GM19324 (cell line): ENCODE results near the gene DTNB.
"Not testable (repeated sequence)": the region's sequence is repeated elsewhere in the genome, so short reads cannot be mapped to it uniquely, and the experiment has no call there.

ENCODE experiments used
- ATAC-seq: cut with Tn5 transposase; IDR thresholded peaks from one replicate; pipeline ENCODE4 v1.9.1; 2021; ENCODE audit warnings: mild to moderate bottlenecking, moderate library complexity; ENCODE audit not compliant: unreplicated experiment, low FRiP score

The DTNB gene

DNA sequence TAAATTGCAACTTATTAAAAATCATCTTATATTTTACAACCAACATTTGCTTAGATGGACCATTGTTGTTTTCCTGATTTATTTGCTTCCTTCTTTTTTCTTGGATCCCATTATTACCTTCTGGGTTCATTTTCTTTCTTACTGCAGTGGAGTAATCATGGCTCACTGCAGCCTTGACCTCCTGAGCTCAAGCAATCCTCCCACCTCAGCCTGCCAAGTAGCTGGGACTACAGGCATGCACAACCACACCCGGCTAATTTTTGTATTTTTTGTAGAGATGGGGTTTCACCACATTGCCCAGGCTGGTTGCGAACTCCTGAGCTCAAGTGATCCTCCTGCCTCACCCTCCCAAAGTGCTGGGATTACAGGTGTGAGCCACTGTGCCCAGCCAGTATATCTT is 123.8 kb downstream of the DTNB start:
- ATAC-seq: not testable (repeated sequence)

DNA sequence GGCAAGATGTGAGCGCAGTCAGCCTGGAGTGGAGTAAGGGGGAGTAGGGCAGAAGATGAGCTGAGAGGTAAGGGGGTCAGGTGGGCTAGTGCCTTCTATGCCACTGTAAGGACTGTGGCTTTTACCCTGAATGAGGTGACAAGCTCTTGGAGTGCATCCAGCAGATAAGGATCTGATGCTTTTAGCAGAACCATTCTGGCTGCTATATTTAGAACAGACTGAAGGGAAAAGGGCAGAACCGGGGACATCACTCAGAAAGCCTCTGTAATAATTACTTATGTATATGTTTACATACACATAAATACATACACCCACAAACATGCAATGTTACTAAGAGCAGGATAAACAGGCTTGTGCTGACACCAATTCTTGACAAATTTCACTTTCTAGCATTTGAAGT is 124.8 kb downstream of the DTNB start:
- ATAC-seq: no peak

DNA sequence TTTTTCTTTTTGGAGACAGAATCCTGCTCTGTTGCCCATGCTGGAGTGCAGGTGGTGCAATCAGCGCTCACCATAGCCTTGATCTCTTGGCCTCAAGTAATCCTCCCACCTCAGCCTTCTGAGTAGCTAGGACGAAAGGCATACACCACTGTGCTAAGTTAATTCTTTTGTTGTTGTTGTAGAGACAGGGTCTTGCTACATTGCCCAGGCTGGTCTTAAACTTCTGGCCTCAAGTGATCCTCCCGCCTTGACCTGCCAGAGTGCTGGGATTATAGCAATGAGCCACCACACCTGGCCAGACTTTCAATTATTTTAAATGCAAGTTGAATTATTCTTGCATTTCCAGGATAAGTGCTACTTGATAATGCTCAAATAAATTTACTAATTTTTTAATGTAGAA is 126.5 kb downstream of the DTNB start:
- ATAC-seq: no peak

DNA sequence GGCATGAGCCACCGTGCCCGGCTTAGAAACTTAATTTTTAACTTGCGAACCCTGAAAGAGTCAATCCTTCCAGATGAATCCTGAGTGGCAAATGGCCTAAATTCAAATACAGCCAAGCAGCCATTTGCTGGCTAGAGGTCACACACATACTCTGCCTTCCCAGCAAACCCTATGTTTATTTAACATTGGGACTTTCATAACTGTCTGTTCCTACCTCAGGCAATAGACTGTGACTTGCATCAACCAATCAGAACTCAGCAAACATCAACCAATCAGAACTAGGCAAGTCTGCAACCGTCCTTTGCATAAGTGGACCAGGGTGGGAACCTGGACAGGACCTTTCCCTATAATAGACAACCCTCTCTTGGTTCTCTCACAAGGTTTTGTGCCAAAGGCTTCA is 127.5 kb downstream of the DTNB start:
- ATAC-seq: no peak

DNA sequence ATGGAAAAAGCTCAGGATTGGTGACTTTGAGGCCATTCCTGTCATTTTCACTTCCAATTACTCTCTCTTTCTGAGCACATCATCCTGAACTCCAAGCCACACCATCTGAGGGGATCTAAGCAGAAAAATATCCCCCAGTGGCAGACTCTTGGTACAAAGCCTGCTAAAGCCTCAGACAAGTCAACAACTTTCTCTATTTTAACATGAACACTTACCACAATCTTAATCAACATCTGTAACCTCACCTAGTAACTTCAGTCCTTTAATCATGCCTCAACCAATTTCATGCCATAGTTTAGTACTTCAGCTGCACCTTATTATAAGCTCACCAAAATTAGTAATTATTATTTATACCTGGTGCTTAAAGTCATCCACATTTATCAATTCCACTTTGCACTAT is 128.9 kb downstream of the DTNB start:
- no peak for ATAC-seq

DNA sequence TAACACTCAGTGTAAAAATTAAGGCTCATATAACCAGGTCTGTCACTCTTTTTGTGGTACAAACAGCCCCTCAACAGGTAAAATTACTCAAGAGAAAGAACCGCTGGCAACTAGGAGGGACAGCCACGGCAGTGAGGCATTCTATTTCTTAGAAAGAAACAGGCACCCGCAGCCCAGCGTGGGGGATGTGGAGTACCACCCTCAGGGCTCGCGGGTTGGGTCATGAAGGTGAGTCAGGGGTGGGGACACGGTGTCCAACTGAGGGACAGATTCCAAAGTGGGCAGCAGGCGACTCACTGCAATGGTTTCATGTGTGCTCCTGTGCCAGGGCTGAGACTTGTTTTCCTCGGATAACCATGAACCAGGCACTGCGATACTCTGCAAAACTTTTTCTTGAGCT is 129.4 kb downstream of the DTNB start:
- no peak for ATAC-seq

DNA sequence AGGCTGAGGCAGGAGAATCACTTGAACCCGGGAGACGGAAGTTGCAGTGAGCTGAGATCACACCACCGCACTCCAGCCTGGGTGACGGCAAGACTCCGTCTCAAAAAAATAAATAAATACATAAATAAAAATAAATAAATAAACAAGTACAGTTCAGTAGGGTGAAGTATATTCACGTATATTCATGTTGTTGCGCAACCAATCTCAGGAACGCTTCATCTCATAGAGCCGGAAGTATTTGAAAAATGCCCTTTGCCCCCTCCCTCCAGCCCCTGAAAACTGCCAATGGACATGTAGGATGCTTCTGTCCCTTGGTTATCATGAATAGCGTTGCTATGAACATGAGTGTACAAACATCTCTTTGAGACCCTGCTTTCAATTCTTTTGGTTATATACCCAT is 132.0 kb downstream of the DTNB start:
- no peak for ATAC-seq

DNA sequence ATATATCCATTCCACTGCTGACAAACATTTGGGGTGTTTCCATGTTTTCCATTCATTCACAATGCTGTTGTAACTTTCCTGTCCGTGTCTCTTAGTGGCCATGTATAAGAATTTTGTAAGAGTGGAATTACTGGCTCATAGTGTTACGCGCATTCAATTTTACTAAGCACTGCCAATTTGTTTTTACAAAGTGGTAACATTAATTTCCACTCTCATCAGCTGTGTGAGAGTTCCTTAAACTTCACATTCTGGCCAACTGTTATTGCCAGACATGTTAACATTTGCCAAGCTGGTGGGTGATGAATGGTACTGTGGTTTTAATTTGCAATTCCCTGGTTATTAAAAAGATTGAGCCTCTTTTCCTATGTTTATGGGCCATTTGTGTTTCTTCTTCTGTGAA is 134.2 kb downstream of the DTNB start:
- ATAC-seq: no peak

DNA sequence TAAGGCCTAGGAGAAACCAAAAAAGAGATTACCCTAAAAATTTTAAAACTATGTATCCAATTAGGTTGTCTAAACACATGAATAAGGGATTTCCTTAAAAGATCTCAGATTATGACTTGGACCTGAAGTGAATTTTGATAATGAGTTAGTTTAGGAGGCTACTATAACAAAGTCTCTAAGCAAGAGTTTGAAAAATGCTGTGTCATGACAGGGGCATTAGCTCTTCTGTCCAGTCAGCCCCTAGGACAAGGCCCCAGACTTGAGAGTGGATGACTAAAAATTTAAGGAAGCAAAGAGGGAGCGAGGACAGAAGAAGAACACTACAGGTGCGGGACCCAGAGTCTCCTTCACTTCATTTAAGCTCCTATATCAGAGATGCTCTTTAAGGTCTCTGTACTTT is 135.9 kb downstream of the DTNB start:
- no peak for ATAC-seq

DNA sequence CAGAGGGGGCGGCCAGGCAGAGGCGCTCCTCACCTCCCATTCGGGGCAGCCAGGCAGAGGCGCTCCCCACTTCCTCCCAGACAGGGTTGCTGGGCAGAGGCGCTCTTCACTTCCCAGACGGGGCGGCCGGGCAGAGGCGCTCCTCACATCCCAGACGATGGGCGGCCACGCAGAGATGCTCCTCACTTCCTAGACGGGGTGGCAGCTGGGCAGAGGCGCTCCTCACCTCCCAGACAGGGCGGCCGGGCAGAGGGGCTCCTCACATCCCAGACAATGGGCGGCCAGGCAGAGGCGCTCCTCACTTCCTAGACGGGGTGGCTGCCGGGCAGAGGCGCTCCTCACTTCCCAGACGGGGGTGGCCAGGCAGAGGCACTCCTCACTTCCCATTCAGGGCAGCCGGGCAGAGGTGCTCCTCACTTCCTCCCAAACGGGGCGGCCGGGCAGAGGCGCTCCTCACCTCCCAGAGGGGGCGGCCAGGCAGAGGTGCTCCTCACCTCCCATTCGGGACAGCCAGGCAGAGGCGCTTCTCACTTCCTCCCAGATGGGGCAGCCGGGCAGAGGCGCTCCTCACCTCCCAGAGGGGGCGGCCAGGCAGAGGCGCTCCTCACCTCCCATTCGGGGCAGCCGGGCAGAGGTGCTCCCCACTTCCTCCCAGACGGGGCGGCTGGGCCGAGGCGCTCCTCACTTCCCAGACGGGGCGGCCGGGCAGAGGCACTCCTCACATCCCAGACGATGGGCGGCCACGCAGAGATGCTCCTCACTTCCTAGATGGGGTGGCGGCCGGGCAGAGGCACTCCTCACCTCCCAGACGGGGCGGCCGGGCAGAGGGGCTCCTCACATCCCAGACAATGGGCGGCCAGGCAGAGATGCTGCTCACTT is 137.7 kb downstream of the DTNB start:
- not testable (repeated sequence) for ATAC-seq

DNA sequence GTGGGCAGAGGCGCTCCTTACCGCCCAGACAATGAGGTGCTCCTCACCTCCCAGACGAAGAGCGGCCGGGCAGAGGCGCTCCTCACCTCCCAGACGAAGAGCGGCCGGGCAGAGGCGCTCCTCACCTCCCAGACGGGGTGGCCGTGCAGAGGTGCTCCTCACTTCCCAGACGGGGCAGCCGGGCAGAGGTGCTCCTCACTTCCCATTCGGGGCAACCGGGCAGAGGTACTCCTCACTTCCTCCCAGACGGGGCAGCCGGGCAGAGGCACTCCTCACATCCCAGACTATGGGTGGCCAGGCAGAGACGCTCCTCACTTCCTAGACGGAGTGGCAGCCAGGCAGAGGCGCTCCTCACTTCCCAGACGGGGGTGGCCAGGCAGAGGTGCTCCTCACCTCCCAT is 138.4 kb downstream of the DTNB start:
- not testable (repeated sequence) for ATAC-seq

DNA sequence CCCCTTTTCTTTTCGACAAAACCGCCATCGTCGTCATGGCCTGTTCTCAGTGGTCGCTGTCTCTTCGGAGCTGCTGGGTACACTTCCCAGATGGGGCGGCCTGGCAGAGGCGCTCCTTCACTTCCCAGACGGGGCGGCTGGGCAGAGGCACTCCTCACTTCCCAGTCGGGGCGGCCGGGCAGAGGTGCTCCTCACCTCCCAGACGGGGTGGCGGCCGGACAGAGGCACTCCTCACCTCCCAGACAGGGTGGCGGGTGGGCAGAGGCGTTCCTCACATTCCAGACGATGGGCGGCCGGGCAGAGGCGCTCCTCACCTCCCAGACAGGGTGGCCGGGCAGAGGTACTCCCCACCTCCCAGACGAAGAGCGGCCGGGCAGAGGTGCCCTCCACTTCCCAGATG is 138.9 kb downstream of the DTNB start:
- no peak for ATAC-seq

DNA sequence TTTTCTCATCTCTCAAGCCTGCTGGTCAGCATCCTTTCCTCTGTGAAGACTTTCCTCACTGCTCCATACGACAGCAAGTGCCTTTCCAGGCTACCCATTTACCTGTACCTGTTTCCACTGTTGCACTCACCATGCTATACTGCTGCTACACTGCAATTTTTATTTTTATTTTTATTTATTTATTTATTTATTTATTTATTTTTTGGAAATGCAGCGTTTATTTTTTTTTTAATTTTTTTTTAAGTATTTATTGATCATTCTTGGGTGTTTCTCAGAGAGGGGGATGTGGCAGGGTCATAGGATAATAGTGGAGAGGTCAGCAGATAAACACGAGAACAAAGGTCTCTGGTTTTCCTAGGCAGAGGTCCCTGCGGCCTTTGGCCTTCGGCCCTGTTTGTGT is 139.6 kb downstream of the DTNB start:
- not testable (repeated sequence) for ATAC-seq

DNA sequence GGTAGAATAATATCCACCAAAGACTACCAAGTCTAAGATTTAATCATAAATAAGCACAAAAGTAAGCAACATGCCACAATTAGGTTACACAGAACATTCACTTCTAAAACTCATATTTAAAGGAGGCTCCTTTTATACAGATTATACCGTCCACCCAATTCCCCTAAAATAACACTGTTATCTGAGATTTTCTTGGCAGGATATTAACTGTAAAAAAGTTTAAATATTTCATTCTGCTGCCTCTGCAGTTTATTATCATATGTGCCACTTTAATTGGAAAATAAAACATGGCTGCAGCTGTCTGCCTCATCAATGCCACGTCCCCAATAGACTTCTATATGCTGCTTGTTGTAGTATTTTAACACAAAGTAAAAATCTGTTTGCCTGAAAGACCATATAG is 140.9 kb downstream of the DTNB start:
- no peak for ATAC-seq

DNA sequence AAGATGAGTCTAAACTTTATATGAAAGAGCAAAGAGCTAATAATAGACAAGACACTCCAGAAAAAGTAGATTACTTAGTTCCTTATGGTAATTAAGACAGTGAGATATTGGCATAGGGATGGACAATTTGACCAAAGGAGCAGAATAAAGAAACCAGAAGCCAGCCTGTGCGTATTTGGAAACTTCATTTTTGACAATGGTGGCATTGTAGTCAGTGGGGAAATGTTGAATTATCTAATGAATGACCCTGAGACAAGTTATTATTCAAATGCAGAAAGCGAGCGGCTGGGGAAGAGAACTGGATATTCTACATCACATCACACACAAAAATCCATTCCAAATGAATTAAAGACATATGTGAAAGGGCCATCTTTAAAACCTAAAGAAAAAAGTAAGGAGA is 144.3 kb downstream of the DTNB start:
- no peak for ATAC-seq

DNA sequence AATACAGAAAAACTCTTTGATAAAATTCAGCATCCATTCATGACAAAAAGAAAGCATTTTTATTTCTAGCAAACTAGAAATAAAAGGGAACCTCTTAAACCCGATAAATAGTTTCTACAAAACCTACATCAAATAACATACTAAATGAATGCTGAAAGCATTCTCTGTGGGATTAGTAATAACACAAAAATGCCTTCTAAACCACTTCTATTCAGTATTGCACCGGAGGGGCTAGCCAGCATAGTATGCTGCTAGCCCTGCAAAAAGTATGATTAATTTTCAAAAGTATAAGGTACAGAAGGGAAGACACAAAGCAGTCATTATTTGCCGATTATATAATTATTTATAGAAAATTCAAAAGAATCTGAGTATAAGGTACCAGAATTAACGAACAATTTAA is 145.2 kb downstream of the DTNB start:
- no peak for ATAC-seq

DNA sequence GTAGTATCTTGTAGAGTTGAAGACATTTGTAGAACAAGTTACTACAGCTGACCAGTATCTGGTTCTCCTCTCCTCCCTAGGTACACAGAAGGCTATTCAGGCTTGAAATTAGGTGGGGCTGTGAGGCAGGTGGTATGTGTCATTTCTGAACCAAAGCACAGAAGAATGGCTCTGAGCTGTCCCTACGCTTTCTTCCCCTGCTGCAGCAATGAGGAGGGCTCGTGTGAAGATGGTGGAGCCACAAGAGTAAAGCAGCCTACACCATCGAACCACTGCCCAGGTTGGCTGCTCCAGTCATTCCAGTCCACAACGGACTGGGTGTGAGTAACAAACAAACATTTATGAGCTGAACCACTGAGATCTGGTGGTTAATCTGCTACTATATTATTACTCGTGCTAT is 148.9 kb downstream of the DTNB start:
- ATAC-seq: no peak

DNA sequence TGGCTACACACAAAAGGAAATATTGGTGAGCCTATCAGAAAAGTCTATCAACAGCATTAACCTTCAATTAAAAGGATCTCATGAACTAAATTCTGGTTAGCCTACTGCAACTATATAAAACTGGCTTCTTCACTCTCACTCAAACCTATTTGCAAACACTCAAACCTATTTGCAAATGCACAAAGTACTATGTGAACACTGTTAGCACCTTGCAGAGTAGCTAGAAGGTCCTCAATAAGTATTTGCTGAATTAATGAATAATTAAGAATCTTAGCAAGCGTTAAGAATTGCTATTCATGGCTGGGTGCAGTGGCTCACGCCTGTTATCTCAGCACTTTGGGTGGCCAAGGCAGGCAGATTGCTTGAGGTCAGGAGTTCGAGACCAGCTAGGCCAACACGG is 150.3 kb downstream of the DTNB start:
- no peak for ATAC-seq

DNA sequence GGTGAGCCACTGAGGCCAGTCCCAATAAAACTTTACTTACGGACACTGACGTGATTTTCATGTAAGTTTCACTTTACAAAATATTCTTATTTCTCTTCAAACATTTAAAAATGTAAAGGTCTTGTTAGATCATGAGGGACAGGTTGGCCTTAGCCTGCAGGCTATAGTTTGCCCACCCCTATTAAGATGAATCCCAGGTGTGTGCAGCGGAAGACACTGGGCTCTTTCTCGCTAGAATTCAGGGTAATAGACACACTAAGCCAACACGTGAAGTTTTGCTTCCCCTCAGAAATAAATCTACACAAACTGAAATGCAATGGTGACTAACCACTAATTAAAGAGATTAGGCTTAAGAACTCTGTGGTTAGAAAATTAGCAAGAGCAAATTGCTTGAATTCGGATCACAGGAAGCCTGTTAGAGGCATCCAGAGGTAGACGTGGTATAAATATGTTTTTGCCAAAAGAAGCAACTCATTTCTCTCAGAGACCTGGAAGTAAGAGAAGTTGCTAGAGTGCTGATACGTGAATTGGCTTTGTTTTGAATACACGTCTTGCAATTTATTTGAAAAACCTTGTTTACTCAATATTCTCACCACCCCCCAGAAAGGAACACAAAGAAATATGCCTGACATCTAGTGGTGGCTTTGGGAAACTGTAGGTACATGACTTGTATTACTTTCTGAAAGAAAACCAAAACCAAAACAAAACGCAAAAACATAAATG is 151.6 kb downstream of the DTNB start:
- no peak for ATAC-seq

DNA sequence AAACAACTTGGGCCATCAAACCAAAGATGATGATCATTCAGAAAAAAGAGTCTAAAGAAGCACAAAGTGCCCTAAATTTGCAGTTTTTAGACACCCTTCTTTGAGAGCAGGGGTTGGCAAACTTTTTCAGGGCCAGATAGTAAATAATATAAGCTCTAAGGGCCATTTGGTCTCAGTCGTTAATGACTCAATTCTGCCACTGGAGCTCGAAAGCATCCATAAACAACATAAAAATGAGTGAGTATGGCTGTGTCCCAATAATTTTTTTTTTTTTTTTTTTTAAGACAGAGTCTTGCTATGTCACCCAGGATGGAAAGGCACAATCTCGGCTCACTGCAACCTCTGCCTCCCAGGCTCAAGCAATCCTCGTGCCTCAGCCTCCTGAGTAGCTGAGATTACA is 152.3 kb downstream of the DTNB start:
- ATAC-seq: no peak

DNA sequence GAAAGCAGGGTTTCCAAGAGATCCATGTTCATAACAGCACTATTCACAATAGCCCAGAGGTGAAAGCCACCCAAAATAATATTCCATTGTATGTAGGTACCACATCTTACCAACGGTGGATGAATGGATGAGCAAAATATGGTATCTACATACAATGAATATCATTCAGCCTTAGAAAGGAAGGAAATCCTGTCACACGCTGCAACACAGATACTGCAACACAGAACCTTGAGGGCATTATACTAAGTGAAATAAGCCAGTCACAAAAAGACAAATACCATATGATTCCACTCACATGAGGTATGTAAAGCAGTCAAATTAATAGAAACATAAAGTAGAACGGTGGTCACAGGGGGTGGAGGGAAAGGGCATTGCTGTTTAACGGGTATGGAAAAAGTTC is 155.7 kb downstream of the DTNB start:
- ATAC-seq: no peak

DNA sequence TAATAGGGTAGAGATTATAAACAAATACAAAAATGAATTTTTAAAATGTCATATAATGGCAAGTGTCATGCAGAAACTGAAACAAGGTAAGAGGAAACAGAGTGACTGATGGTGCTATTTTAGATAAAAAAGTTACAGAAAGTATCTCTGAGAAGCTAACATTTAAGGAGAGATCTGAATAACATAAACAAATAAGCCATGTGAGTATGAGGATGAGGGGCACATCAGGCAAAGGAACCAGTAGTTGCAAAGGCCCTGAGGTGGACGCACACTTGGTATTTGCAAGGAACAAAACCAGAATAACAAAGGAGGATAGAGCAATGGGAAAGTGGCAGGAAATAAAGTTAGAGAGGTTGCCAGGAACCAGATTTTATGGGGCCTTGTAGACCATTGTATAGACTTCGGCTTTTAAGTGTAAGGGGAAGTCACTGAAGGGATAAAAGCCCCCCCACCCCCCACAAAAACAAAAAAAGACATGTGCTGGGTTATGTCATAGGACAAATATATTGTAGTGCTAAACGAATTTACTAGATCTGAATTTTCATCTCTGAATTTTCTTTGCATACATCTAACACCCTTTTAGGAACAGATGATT is 159.2 kb downstream of the DTNB start:
- ATAC-seq: no peak
